Measurements from ENCODE around the gene MYO5A. TPM values are rescaled to one million over a fixed set of nuclear protein-coding genes. Genes with fewer than 3 reads are reported as not detected.

The MYO5A gene
- polyA plus RNA-seq, 1 donor (not counting 4 experiments of a cell fraction or from before 2014, with no cell fraction given) = 53.8 TPM

GRCh38 chr15:52290329-52290728 lies 238.4 kb downstream of the MYO5A start:
- DNase-seq (ENCODE audit: low read depth, low spot score) (no peak), FAIRE-seq (no peak)
- H3K9me1 ChIP-seq (ENCODE audit: control insufficient read depth, extremely low read depth, insufficient read depth, low read length) = no peaks in the 10 kb centered on the region
- H3K4me1 ChIP-seq (ENCODE audit: control insufficient read depth, extremely low read depth, insufficient read depth, low read length) = peaks cover 2% of the 10 kb centered on the region
- no peaks in the 10 kb centered on the region for H3K9me3 ChIP-seq (ENCODE audit: control insufficient read depth, low read depth, low read length)
- no peak overlapping the region for H3K4me2 ChIP-seq (ENCODE audit: control insufficient read depth, extremely low read depth, insufficient read depth, low read depth, low read length)
- no peak overlapping the region for H3K9ac ChIP-seq (ENCODE audit: control insufficient read depth, extremely low read depth, insufficient read depth, low read length)
- no peaks in the 10 kb centered on the region for H4K20me1 ChIP-seq (ENCODE audit: control insufficient read depth, extremely low read depth, insufficient read depth, low read length)
- H3K4me3 ChIP-seq (ENCODE audit: control insufficient read depth in 2 of 3, extremely low read depth in 1 of 3, insufficient read depth in 2 of 3, low read depth in 1 of 3, low read length in 3 of 3) = no peak overlapping the region
- H3K79me2 ChIP-seq (ENCODE audit: control insufficient read depth, insufficient read depth, low read length) = no peaks in the 10 kb centered on the region
- TF ChIP-seq EZH2 (IDR thresholded peaks at IDR 0.05; ENCODE audit: low read length) (no peak), CTCF (optimal IDR thresholded peaks at IDR 0.05 in 1 of 3, IDR thresholded peaks at IDR 0.05 in 1 of 3, conservative IDR thresholded peaks at IDR 0.05 in 1 of 3; ENCODE audit: extremely low read depth in 1 of 3, insufficient read depth in 2 of 3, low read length in 3 of 3) (no peak)
- H3K27ac ChIP-seq (ENCODE audit: control insufficient read depth, insufficient read depth, low read length) = no peak overlapping the region
- dilution Hi-C loops (cut with MboI; ENCODE audit: extremely low pct_ligation_motif_present, low sequenced_read_pairs) = no loop called here
- H3K27me3 ChIP-seq (ENCODE audit: control insufficient read depth, extremely low read depth, insufficient read depth, low read length) = peaks cover 18% of the 10 kb centered on the region
- no peak overlapping the region for H2AFZ ChIP-seq (ENCODE audit: control insufficient read depth, low read length)
- no peaks in the 10 kb centered on the region for H3K36me3 ChIP-seq (ENCODE audit: control insufficient read depth in 2 of 2, extremely low read depth in 1 of 2, insufficient read depth in 2 of 2, low read length in 2 of 2)

GRCh38 chr15:52289629-52290081 lies 239.0 kb downstream of the MYO5A start:
- no peak for DNase-seq (ENCODE audit: low read depth, low spot score)
- H3K36me3 ChIP-seq (ENCODE audit: control insufficient read depth in 2 of 2, extremely low read depth in 1 of 2, insufficient read depth in 2 of 2, low read length in 2 of 2) = no peaks in the 10 kb centered on the region

More at GRCh38 chr15:52289629-52290081, 239.0 kb downstream of the MYO5A start:
- TF ChIP-seq CTCF (optimal IDR thresholded peaks at IDR 0.05 in 1 of 3, IDR thresholded peaks at IDR 0.05 in 1 of 3, conservative IDR thresholded peaks at IDR 0.05 in 1 of 3; ENCODE audit: extremely low read depth in 1 of 3, insufficient read depth in 2 of 3, low read length in 3 of 3) = no peak
- no peak for TF ChIP-seq EZH2 (IDR thresholded peaks at IDR 0.05; ENCODE audit: low read length)
- H3K27me3 ChIP-seq (ENCODE audit: control insufficient read depth, extremely low read depth, insufficient read depth, low read length) = peaks cover 12% of the 10 kb centered on the region
- H4K20me1 ChIP-seq (ENCODE audit: control insufficient read depth, extremely low read depth, insufficient read depth, low read length) = no peaks in the 10 kb centered on the region
- no peaks in the 10 kb centered on the region for H3K79me2 ChIP-seq (ENCODE audit: control insufficient read depth, insufficient read depth, low read length)
- no peak for FAIRE-seq
- H3K9ac ChIP-seq (ENCODE audit: control insufficient read depth, extremely low read depth, insufficient read depth, low read length) = no peak overlapping the region
- no peak overlapping the region for H3K4me3 ChIP-seq (ENCODE audit: control insufficient read depth in 2 of 3, extremely low read depth in 1 of 3, insufficient read depth in 2 of 3, low read depth in 1 of 3, low read length in 3 of 3)
- no peaks in the 10 kb centered on the region for H3K9me3 ChIP-seq (ENCODE audit: control insufficient read depth, low read depth, low read length)
- H3K4me1 ChIP-seq (ENCODE audit: control insufficient read depth, extremely low read depth, insufficient read depth, low read length) = no peaks in the 10 kb centered on the region
- no peak overlapping the region for H3K4me2 ChIP-seq (ENCODE audit: control insufficient read depth, extremely low read depth, insufficient read depth, low read depth, low read length)
- H3K9me1 ChIP-seq (ENCODE audit: control insufficient read depth, extremely low read depth, insufficient read depth, low read length) = no peaks in the 10 kb centered on the region
- no peak overlapping the region for H3K27ac ChIP-seq (ENCODE audit: control insufficient read depth, insufficient read depth, low read length)
- no peak overlapping the region for H2AFZ ChIP-seq (ENCODE audit: control insufficient read depth, low read length)
- dilution Hi-C loops (cut with MboI; ENCODE audit: extremely low pct_ligation_motif_present, low sequenced_read_pairs) = no loop called here
